Type B pancreatic cell (in vitro differentiated cells): ENCODE measurements around the gene TPP2. TPM values are rescaled to one million over a fixed set of nuclear protein-coding genes. Genes with fewer than 3 reads are reported as not detected.

Experiments used
- DNase-seq: peaks from one replicate; pipeline ENCODE4 v3.0.0; 2021; ENCODE audit warnings: mixed read lengths; ENCODE audit not compliant: unreplicated experiment; ENCODE audit errors: extremely low spot score
- H3K27ac Mint-ChIP-seq: 2 replicates; pipeline ENCODE4 v1.8.0; 2021; ENCODE audit warnings: mild to moderate bottlenecking, mixed read lengths
- H3K27me3 Mint-ChIP-seq: 2 replicates; pipeline ENCODE4 v1.8.0; 2021; ENCODE audit warnings: mixed read lengths
- H3K36me3 Mint-ChIP-seq: 2 replicates; pipeline ENCODE4 v1.8.0; 2021; ENCODE audit warnings: mixed read lengths
- H3K4me1 Mint-ChIP-seq: one replicate; pipeline ENCODE4 v1.8.0; 2021; ENCODE audit warnings: mixed read lengths; ENCODE audit not compliant: unreplicated experiment
- H3K4me3 Mint-ChIP-seq: 2 replicates; pipeline ENCODE4 v1.8.0; 2021; ENCODE audit warnings: mild to moderate bottlenecking, mixed read lengths
- H3K9me3 Mint-ChIP-seq: 2 replicates; pipeline ENCODE4 v1.8.0; 2021; ENCODE audit warnings: mixed read lengths
- total RNA-seq: library from RNA; stranded (reverse); gene quantifications from 2 replicates; pipeline ENCODE4 v1.2.1, GENCODE V29; 2021; ENCODE audit warnings: low replicate concordance
- TF ChIP-seq, protein P1 (sequence below): fragments of 200-600 bp; sonication (generic); conservative IDR thresholded peaks from 2 replicates; pipeline ENCODE4 v1.5.0; 2021; ENCODE audit warnings: antibody characterized with exemption, mild to moderate bottlenecking

TPP2 gene
- total RNA-seq, 1 donor from 2014 or later: 54.4 TPM

DNA sequence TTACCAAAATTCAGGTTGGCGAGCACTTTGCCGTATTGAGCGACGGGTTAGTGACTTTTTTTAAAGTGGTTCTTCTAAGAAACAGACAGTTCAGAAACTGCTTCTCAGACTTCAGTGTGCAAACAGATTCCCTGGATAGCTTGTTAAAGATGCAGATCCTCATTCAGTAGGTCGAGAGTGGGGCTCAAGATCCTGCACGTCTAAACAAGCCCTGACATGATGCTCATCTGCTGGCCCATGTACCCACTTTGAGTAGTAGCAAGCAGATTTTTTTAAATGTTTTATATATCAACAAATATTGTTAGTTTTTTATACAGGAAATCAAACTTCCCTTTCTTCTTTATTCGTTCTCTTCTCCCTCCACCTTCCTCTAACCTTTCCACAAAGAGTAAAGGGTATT, 90.7 kb downstream of the TPP2 start:
- H3K36me3 Mint-ChIP-seq: peaks cover 3% of the 10 kb centered on the region
- peaks cover 7% of the 10 kb centered on the region for H3K4me1 Mint-ChIP-seq
- no peak for DNase-seq
- H3K9me3 Mint-ChIP-seq: no peaks in the 10 kb centered on the region
- H3K27me3 Mint-ChIP-seq: no peaks in the 10 kb centered on the region
- no peak overlapping the region for H3K4me3 Mint-ChIP-seq
- no peak overlapping the region for H3K27ac Mint-ChIP-seq
- TF ChIP-seq, protein P1, sequence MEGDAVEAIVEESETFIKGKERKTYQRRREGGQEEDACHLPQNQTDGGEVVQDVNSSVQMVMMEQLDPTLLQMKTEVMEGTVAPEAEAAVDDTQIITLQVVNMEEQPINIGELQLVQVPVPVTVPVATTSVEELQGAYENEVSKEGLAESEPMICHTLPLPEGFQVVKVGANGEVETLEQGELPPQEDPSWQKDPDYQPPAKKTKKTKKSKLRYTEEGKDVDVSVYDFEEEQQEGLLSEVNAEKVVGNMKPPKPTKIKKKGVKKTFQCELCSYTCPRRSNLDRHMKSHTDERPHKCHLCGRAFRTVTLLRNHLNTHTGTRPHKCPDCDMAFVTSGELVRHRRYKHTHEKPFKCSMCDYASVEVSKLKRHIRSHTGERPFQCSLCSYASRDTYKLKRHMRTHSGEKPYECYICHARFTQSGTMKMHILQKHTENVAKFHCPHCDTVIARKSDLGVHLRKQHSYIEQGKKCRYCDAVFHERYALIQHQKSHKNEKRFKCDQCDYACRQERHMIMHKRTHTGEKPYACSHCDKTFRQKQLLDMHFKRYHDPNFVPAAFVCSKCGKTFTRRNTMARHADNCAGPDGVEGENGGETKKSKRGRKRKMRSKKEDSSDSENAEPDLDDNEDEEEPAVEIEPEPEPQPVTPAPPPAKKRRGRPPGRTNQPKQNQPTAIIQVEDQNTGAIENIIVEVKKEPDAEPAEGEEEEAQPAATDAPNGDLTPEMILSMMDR: no peak

- Mint-ChIP-seq H3K36me3 (no peaks in the 10 kb centered on the region), H3K27ac (no peak overlapping the region), H3K4me1 (peaks cover 12% of the 10 kb centered on the region), H3K9me3 (no peaks in the 10 kb centered on the region), H3K27me3 (no peaks in the 10 kb centered on the region), H3K4me3 (no peak overlapping the region)
- DNase-seq: no peak
- TF ChIP-seq, protein P1: no peak
Measured at GRCh38 chr13:102688306-102688973, 91.7 kb downstream of the TPP2 start.

DNA sequence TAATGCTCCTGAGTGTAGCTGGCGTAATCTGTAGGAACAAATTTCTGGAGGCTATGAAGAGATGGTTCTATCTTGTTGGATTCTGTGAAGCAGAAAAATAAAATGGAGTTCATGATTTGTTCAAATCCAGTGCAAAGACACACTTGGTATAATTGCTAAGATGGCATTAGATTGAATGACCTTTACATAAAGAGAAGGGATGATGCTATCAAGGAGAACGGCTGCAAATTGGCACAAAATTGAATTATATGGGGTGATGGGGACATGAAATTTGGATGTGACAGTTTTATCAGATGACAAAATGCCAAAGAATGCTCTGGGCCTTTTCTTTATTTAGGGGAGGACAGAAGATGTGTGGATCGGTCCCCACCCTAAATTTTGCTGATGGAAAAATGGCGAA, 94.1 kb downstream of the TPP2 start:
- Mint-ChIP-seq H3K4me1 (peaks cover 12% of the 10 kb centered on the region), H3K27ac (no peak overlapping the region), H3K9me3 (no peaks in the 10 kb centered on the region), H3K4me3 (no peak overlapping the region), H3K36me3 (no peaks in the 10 kb centered on the region), H3K27me3 (no peaks in the 10 kb centered on the region)
- DNase-seq: no peak
- TF ChIP-seq, protein P1: no peak

DNA sequence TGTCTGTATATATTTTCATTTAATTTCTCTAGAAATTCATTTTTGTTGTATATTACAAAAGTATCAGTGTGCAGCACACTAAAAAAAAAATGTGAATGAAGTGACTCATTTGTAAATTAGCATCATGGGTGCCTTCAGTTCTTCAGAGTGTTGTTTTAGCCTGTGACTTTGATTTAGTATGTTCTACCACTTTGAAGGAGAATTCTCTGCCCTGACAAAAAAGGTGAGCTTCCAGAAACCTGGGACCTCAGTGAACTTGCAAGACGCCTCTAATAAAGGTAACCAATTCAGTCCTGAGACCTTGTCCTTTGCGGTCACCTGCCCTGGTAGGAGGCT, 95.7 kb downstream of the TPP2 start:
- no peak overlapping the region for H3K4me3 Mint-ChIP-seq
- DNase-seq: no peak
- H3K27ac Mint-ChIP-seq: no peak overlapping the region
- H3K27me3 Mint-ChIP-seq: no peaks in the 10 kb centered on the region
- H3K36me3 Mint-ChIP-seq: no peaks in the 10 kb centered on the region
- no peaks in the 10 kb centered on the region for H3K9me3 Mint-ChIP-seq
- TF ChIP-seq, protein P1: no peak
- peaks cover 12% of the 10 kb centered on the region for H3K4me1 Mint-ChIP-seq

DNA sequence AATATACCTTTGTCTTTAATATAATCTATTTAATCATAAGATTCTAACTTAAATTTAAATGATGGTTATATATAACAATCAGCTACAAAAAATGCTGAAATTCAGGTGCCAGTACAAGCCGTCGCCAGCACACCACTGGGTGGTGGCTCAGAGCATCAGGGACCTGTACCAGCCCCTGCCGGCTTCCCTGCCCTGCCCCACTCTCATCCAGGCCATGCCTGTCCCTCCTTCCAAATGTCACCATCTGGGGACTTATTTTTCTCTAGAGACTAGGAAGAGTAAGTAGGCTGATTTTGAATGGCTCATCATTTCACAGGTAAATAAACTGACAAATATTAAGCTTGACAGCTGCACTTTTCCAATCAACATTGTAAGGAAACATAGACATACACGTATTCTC, 96.5 kb downstream of the TPP2 start:
- peaks cover 12% of the 10 kb centered on the region for H3K4me1 Mint-ChIP-seq

More for the DNA sequence above, 96.5 kb downstream of the TPP2 start:
- no peaks in the 10 kb centered on the region for H3K36me3 Mint-ChIP-seq
- no peaks in the 10 kb centered on the region for H3K27me3 Mint-ChIP-seq
- H3K9me3 Mint-ChIP-seq: peaks cover under 1% of the 10 kb centered on the region
- no peak for DNase-seq
- H3K4me3 Mint-ChIP-seq: no peak overlapping the region
- no peak overlapping the region for H3K27ac Mint-ChIP-seq
- TF ChIP-seq, protein P1: no peak
